H1 (cell line): Measurements from ENCODE around the gene LYL1. TPM values are rescaled to one million over a fixed set of nuclear protein-coding genes. Genes with fewer than 3 reads are reported as not detected.

Source experiments
- CHD7 ChIP-seq: fragments of 300-600 bp; sonication (generic); IDR thresholded peaks from 2 replicates; pipeline ENCODE4 v1.7.1; 2012; ENCODE audit warnings: low read length, moderate library complexity, mild to moderate bottlenecking, inconsistent platforms; ENCODE audit not compliant: insufficient replicate concordance
- E2F6 ChIP-seq: IDR thresholded peaks from 2 replicates; pipeline ENCODE4 v1.6.1; 2012; ENCODE audit warnings: inconsistent platforms
- GABPA ChIP-seq: IDR thresholded peaks from 2 replicates; pipeline ENCODE4 v1.6.1; 2011; ENCODE audit warnings: mild to moderate bottlenecking, low read length, moderate library complexity, borderline replicate concordance; ENCODE audit not compliant: insufficient read depth
- HDAC6 ChIP-seq: IDR thresholded peaks from one replicate; pipeline ENCODE4 v1.7.1; 2012; ENCODE audit warnings: low read depth, mild to moderate bottlenecking, inconsistent platforms, low read length, moderate library complexity
- MAX ChIP-seq: IDR thresholded peaks from 2 replicates; pipeline ENCODE4 v1.6.1; 2012; ENCODE audit warnings: inconsistent platforms
- NRF1 ChIP-seq: IDR thresholded peaks from 2 replicates; pipeline ENCODE4 v1.6.1; 2011; ENCODE audit warnings: mild to moderate bottlenecking, low read depth, low read length, improper control_type of control experiment
- RNF2 ChIP-seq: fragments of 200-900, 300-1000 bp; sonication (generic); IDR thresholded peaks from 2 replicates; pipeline ENCODE4 v1.7.1; 2016; ENCODE audit warnings: borderline replicate concordance, low read depth, mild to moderate bottlenecking, antibody characterized with exemption, low read length; ENCODE audit not compliant: poor library complexity, severe bottlenecking; ENCODE audit errors: missing control alignments
- polyA plus RNA-seq, 7 experiments: library from polyadenylated mRNA; depleted of rRNA in 3 of 7; stranded (reverse) in 5 of 7; unstranded in 2 of 7; fragments of >200 nt in 5 of 7; fragments of 200-250 nt in 2 of 7; gene quantifications; 1 replicate in 5 of 7; 2 replicates in 1 of 7; 4 replicates in 1 of 7; pipeline versions ENCODE4 v1.2.1 to v1.2.3, GENCODE V29; 2011 to 2013; ENCODE audit warnings: missing spikeins in 2 of 7, mixed read lengths in 2 of 7
- total RNA-seq: library from RNA; stranded (reverse); fragmentation: NEBNext Ultra II Directional; extraction: Animal tissue kit (Norgen Biotek cat#: 25700); gene quantifications from 2 replicates; pipeline ENCODE4 v1.2.1, GENCODE V29; 2021

LYL1 gene
- total and polyA plus RNA-seq, 2 of the 8 experiments (the other 6 are each of a cell fraction or from before 2014, with no cell fraction given): 0.58 to 0.76 TPM

- TF ChIP-seq GABPA: no peak
- no peak for TF ChIP-seq E2F6
- TF ChIP-seq HDAC6: no peak
- no peak for TF ChIP-seq CHD7
- no peak for TF ChIP-seq NRF1
- no peak for TF ChIP-seq MAX
- no peak for TF ChIP-seq RNF2
Observed at GRCh38 chr19:13092606-13093235, 9.9 kb downstream of the LYL1 start (continued).
